Measurements from ENCODE around the gene TIMP1.

DNA sequence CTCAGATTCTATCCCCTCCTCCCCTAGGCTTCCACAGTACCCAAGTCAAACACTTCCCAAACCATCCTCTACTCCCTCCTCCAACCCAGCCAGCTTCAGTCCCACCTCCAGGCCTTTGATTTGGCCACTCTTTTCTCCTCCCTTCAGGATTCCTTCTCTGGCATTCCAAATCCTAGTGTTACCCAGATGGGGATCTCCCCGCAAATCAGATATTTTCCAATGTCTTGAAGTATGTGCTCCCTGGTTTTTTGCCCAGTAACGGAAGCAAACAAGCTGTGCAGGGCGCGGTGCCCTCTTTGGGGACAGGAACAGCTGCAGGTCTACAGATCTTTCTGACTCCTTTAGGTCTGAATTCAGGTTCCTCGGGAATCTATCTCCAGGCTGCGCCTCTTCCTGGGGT is 39.6 kb downstream of the TIMP1 start:
- TF ChIP-seq TAF1 (IDR thresholded peaks at IDR 0.05; ENCODE audit: borderline replicate concordance, low read depth, low read length): no peak
- no peak for TF ChIP-seq POLR2AphosphoS5 (IDR thresholded peaks at IDR 0.05; ENCODE audit: low read depth, low read length)
- TF ChIP-seq POLR2A (IDR thresholded peaks at IDR 0.05; ENCODE audit: low read depth, low read length): no peak
